Caco-2 (cell line): ENCODE measurements around the gene COL8A2. TPM values are rescaled to one million over a fixed set of nuclear protein-coding genes. Genes with fewer than 3 reads are reported as not detected.

Experiments used
- BruUV-seq: library from RNA; stranded (reverse); fragments of 400-500 nt; replicated peaks from 2 replicates; lab custom pipeline; 2021; lab: Mats Ljungman, UMichigan
- CTCF ChIA-PET: fragments of 300-600 bp; sonication (Branson Sonifier 250); formaldehyde crosslinking; loops from one replicate; lab custom pipeline; 2022; ENCODE audit warnings: antibody characterized with exemption; lab: Charles Lee
- POLR2A ChIA-PET: fragments of 300-600 bp; sonication (Branson Sonifier 250); formaldehyde crosslinking; loops from one replicate; lab custom pipeline; 2022; ENCODE audit warnings: antibody characterized with exemption; lab: Charles Lee
- DNase-seq, 2 experiments: peaks; one replicate each; pipeline versions ENCODE4 v3.0.0 to v3.0.0-alpha.2; 2020 to 2022
- H3K27me3 ChIP-seq: replicated peaks from 2 replicates; pipeline ENCODE4 v1.6.0; 2011; ENCODE audit warnings: low read length; ENCODE audit not compliant: control insufficient read depth, insufficient read depth
- H3K36me3 ChIP-seq: 2 replicates; pipeline ENCODE4 v1.5.1; 2011; ENCODE audit warnings: low read length; ENCODE audit not compliant: control insufficient read depth, insufficient read depth
- H3K4me1 ChIP-seq: fragments of 250-450 bp; sonication (Bioruptor Pico); 2 replicates; pipeline ENCODE4 v1.5.1; 2020; ENCODE audit warnings: mild to moderate bottlenecking
- H3K4me3 ChIP-seq: 2 replicates; pipeline ENCODE4 v1.5.1; 2011; ENCODE audit warnings: low read depth, mild to moderate bottlenecking, control low read depth, low read length
- H3K9me3 ChIP-seq: fragments of 250-450 bp; sonication (Bioruptor Pico); 2 replicates; pipeline ENCODE4 v1.5.1; 2020; ENCODE audit warnings: mild to moderate bottlenecking, moderate library complexity
- H3K27ac Mint-ChIP-seq: one replicate; pipeline ENCODE4 v1.8.0; 2022; ENCODE audit warnings: mixed read lengths; ENCODE audit not compliant: unreplicated experiment
- H3K27me3 Mint-ChIP-seq: one replicate; pipeline ENCODE4 v1.8.0; 2022; ENCODE audit warnings: mixed read lengths; ENCODE audit not compliant: insufficient read depth, unreplicated experiment
- H3K36me3 Mint-ChIP-seq: one replicate; pipeline ENCODE4 v1.8.0; 2022; ENCODE audit warnings: mild to moderate bottlenecking, mixed read lengths; ENCODE audit not compliant: insufficient read depth, unreplicated experiment
- H3K4me1 Mint-ChIP-seq: one replicate; pipeline ENCODE4 v1.8.0; 2022; ENCODE audit warnings: low read depth, mixed read lengths; ENCODE audit not compliant: unreplicated experiment
- H3K4me3 Mint-ChIP-seq: one replicate; pipeline ENCODE4 v1.8.0; 2022; ENCODE audit warnings: mild to moderate bottlenecking, moderate library complexity, mixed read lengths; ENCODE audit not compliant: unreplicated experiment
- H3K9me3 Mint-ChIP-seq: one replicate; pipeline ENCODE4 v1.8.0; 2022; ENCODE audit warnings: mixed read lengths; ENCODE audit not compliant: unreplicated experiment
- CTCF ChIP-seq, 2 experiments: fragments of 200-600 bp in 1 of 2; IDR thresholded peaks; 1 replicate in 1 of 2; 2 replicates in 1 of 2; pipeline versions ENCODE4 v1.5.1 to v1.8.0; 2011 to 2022; ENCODE audit warnings: antibody characterized with exemption in 1 of 2, control low read depth in 1 of 2, inconsistent platforms in 1 of 2, low read depth in 1 of 2, low read length in 1 of 2, mild to moderate bottlenecking in 1 of 2, moderate library complexity in 1 of 2; ENCODE audit not compliant: insufficient read depth in 1 of 2, severe bottlenecking in 1 of 2, unreplicated experiment in 1 of 2
- intact Hi-C: fragments of 100-400 bp; cut with micrococcal nuclease; formaldehyde crosslinking; loops from one replicate; pipeline ENCODE4 v1.10.0; 2022; ENCODE audit not compliant: unreplicated experiment
- total RNA-seq: library from RNA; stranded (reverse); gene quantifications from 2 replicates; pipeline ENCODE4 v1.2.3, GENCODE V29; 2022

Gene COL8A2
- total RNA-seq, 1 experiment from 2014 or later = 0.18 TPM

GRCh38 chr1:36133484-36133883 is 8.5 kb upstream of the COL8A2 start:
- Mint-ChIP-seq H3K27ac (no peak overlapping the region), H3K4me1 (no peaks in the 10 kb centered on the region), H3K36me3 (peaks cover 5% of the 10 kb centered on the region), H3K4me3 (no peak overlapping the region), H3K27me3 (no peaks in the 10 kb centered on the region), H3K9me3 (no peaks in the 10 kb centered on the region)
- TF ChIP-seq CTCF (IDR thresholded peaks at IDR 0.05; ENCODE audit: insufficient read depth in 1 of 2, low read depth in 1 of 2, low read length in 1 of 2, severe bottlenecking in 1 of 2, unreplicated experiment in 1 of 2) = no peak
- no TSS peak for BruUV-seq
- ChIA-PET CTCF (interaction anchor here (0.6 to 2.0 kb wide), 4 partner anchors 35 to 1515 kb away, joined by 3 to 8 read pairs (median 6); no protein-coding TSS in a partner anchor), POLR2A (no interaction called here)
- H3K27me3 ChIP-seq = no peaks in the 10 kb centered on the region
- no peaks in the 10 kb centered on the region for H3K36me3 ChIP-seq
- H3K4me3 ChIP-seq = no peak overlapping the region
- no peaks in the 10 kb centered on the region for H3K9me3 ChIP-seq
- intact Hi-C loops = no loop called here
- H3K4me1 ChIP-seq = no peaks in the 10 kb centered on the region
- DNase-seq = no peak

DNA sequence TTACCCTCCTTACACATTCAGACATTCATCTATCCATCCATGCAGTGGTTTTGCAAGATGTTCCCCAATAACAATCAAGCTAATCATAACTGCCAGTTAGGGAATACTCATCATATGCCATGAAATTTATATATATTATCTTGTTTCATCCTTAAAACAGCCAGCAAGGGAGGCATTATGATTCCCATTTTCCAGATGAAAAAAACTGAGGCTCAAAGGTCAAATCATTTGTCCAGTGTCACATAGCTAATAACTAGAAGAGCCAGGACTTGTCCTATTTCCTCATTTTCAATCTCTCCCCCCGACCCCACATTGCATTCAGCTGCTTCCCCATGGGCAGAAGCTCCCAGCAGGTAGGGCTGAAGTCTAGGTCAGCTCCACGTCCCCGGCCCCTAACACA is 7.0 kb upstream of the COL8A2 start:
- Mint-ChIP-seq H3K4me3 (no peak overlapping the region), H3K9me3 (no peaks in the 10 kb centered on the region), H3K27ac (no peak overlapping the region), H3K27me3 (no peaks in the 10 kb centered on the region), H3K36me3 (no peaks in the 10 kb centered on the region), H3K4me1 (no peaks in the 10 kb centered on the region)
- BruUV-seq = no TSS peak
- Histone ChIP-seq H3K9me3 (no peaks in the 10 kb centered on the region), H3K36me3 (no peaks in the 10 kb centered on the region), H3K27me3 (no peaks in the 10 kb centered on the region), H3K4me3 (no peak overlapping the region), H3K4me1 (0 out of 2 replicates have a peak, but pooled peaks cover 3% of the 10 kb centered on the region)
- intact Hi-C loops = no loop called here
- ChIA-PET POLR2A (interaction anchor here (0.6 kb wide), 1 partner anchor 104 kb away, joined by 3 read pairs; no protein-coding TSS in a partner anchor), CTCF (interaction anchor here (2.0 kb wide), 1 partner anchor 35 kb away, joined by 6 read pairs; no protein-coding TSS in a partner anchor)
- no peak for DNase-seq
- no peak for TF ChIP-seq CTCF (IDR thresholded peaks at IDR 0.05; ENCODE audit: insufficient read depth in 1 of 2, low read depth in 1 of 2, low read length in 1 of 2, severe bottlenecking in 1 of 2, unreplicated experiment in 1 of 2)

DNA sequence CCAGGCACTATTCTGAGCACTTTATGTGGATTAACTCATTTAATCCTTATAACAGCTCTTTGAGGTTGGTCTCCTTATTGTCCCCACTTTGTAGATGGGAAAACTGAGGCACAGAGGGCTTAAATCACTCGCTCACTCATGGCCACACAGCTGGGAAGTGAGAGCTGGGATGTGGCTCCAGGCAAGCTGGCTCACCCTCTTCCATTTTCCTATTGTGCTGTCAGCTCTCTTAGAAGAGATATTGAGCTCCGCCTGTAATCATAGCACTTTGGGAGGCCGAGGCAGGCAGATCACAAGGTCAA is 3.8 kb upstream of the COL8A2 start:
- Mint-ChIP-seq H3K4me3 (no peak overlapping the region), H3K36me3 (no peaks in the 10 kb centered on the region), H3K27ac (no peak overlapping the region), H3K27me3 (no peaks in the 10 kb centered on the region), H3K9me3 (no peaks in the 10 kb centered on the region), H3K4me1 (no peaks in the 10 kb centered on the region)
- TF ChIP-seq CTCF (IDR thresholded peaks at IDR 0.05; ENCODE audit: insufficient read depth in 1 of 2, low read depth in 1 of 2, low read length in 1 of 2, severe bottlenecking in 1 of 2, unreplicated experiment in 1 of 2) = no peak
- 0 out of 2 replicates have a peak, but pooled peaks cover 3% of the 10 kb centered on the region for H3K4me1 ChIP-seq
- H3K36me3 ChIP-seq = no peaks in the 10 kb centered on the region
- H3K9me3 ChIP-seq = no peaks in the 10 kb centered on the region
- intact Hi-C loops = no loop called here
- H3K27me3 ChIP-seq = no peaks in the 10 kb centered on the region
- CTCF ChIA-PET = no interaction called here
- BruUV-seq = no TSS peak
- no peak overlapping the region for H3K4me3 ChIP-seq
- no peak for DNase-seq
- POLR2A ChIA-PET = interaction anchor here (0.7 kb wide), 1 partner anchor 1901 kb away, joined by 7 read pairs; no protein-coding TSS in a partner anchor
